HepG2 (cell line): ENCODE data around the gene ARL8A. TPM values are rescaled to one million over a fixed set of nuclear protein-coding genes. Genes with fewer than 3 reads are reported as not detected.

Experiments used
- ATAC-seq: fragments of 200-7000 bp; cut with Tn5 transposase; 3 replicates; pipeline ENCODE4 v1.9.1; 2020; ENCODE audit warnings: mild to moderate bottlenecking, moderate library complexity
- BruUV-seq: library from RNA; stranded (reverse); fragments of 400-500 nt; replicated peaks from 2 replicates; lab custom pipeline; 2021; lab: Mats Ljungman, UMichigan
- CTCF ChIA-PET: fragments of 300-600 bp; formaldehyde crosslinking; extraction: SDS; loops from one replicate; lab custom pipeline; 2021; ENCODE audit warnings: low total read pairs, inconsistent platforms, low intra/inter-chr PET ratio; lab: Yijun Ruan, JAX
- POLR2A ChIA-PET: fragments of 350-600 bp; sonication (Branson Sonifier 250); formaldehyde crosslinking; loops from one replicate; lab custom pipeline; 2020; ENCODE audit warnings: antibody characterized with exemption, inconsistent platforms; lab: Yijun Ruan, JAX
- DNase-seq: peaks from one replicate; pipeline ENCODE4 v3.0.0-alpha.2; 2015; ENCODE audit warnings: low spot score
- FAIRE-seq: peaks from 3 replicates; lab custom pipeline; 2011; peaks lifted over from hg19 to GRCh38; lab: Jason Lieb, UNC
- H2AFZ ChIP-seq: one replicate; pipeline ENCODE4 v1.6.1; 2011; ENCODE audit warnings: low read length, inconsistent platforms
- H3K27ac ChIP-seq: fragments of 300-600 bp; 3 replicates; pipeline ENCODE4 v1.8.0; 2011; ENCODE audit warnings: mixed run types, mild to moderate bottlenecking, mixed read lengths, low read length, inconsistent platforms; ENCODE audit not compliant: insufficient read depth; ENCODE audit errors: extremely low read length
- H3K27me3 ChIP-seq, 2 experiments: fragments of 200-600 bp in 1 of 2; 2 replicates in 1 of 2; 3 replicates in 1 of 2; pipeline versions ENCODE4 v1.6.0 to v1.8.0; 2011; ENCODE audit warnings: low read length in 2 of 2, mild to moderate bottlenecking in 2 of 2, moderate library complexity in 2 of 2, inconsistent platforms in 1 of 2; ENCODE audit not compliant: insufficient read depth in 2 of 2, control insufficient read depth in 1 of 2
- H3K36me3 ChIP-seq, 2 experiments: fragments of 200-600 bp in 1 of 2; replicated peaks in 1 of 2; 2 replicates in 1 of 2; 3 replicates in 1 of 2; pipeline versions ENCODE4 v1.5.1 to v1.8.0; 2011; ENCODE audit warnings: low read length in 2 of 2, inconsistent platforms in 1 of 2; ENCODE audit not compliant: insufficient read depth in 2 of 2, control insufficient read depth in 1 of 2
- H3K4me1 ChIP-seq: 2 replicates; pipeline ENCODE4 v1.5.1; 2012; ENCODE audit warnings: low read length, inconsistent platforms; ENCODE audit not compliant: insufficient read depth
- H3K4me2 ChIP-seq: 2 replicates; pipeline ENCODE4 v1.6.0; 2011; ENCODE audit warnings: low read depth, low read length, inconsistent platforms
- H3K4me3 ChIP-seq, 3 experiments: fragments of 200-600 bp in 1 of 3; sonication (generic), shearing (Covaris generic) in 1 of 3; replicated peaks in 1 of 3; 2 replicates each; pipeline ENCODE4 v1.5.1; 2011 to 2016; ENCODE audit warnings: low read length in 3 of 3, inconsistent platforms in 2 of 3, low read depth in 2 of 3, mild to moderate bottlenecking in 2 of 3, control low read depth in 1 of 3, mixed read lengths in 1 of 3; ENCODE audit not compliant: insufficient read depth in 1 of 3
- H3K79me2 ChIP-seq: one replicate; pipeline ENCODE4 v1.6.1; 2011; ENCODE audit warnings: low read length, inconsistent platforms; ENCODE audit not compliant: insufficient read depth
- H3K9ac ChIP-seq: 2 replicates; pipeline ENCODE4 v1.6.0; 2011; ENCODE audit warnings: mild to moderate bottlenecking, low read depth, low read length, inconsistent platforms; ENCODE audit not compliant: insufficient read depth
- H3K9me3 ChIP-seq: 2 replicates; pipeline ENCODE4 v1.5.1; 2012; ENCODE audit warnings: mild to moderate bottlenecking, low read length
- H4K20me1 ChIP-seq: 2 replicates; pipeline ENCODE4 v1.6.0; 2011; ENCODE audit warnings: inconsistent platforms, mild to moderate bottlenecking, low read length, moderate library complexity; ENCODE audit not compliant: insufficient read depth
- BCL6 ChIP-seq: IDR thresholded peaks from 2 replicates; pipeline ENCODE4 v1.6.1; 2016; ENCODE audit warnings: missing genetic modification reagents, missing compliant biosample characterization
- KDM5A ChIP-seq: fragments of 200-600 bp; sonication (generic); IDR thresholded peaks from 2 replicates; pipeline ENCODE4 v1.7.0; 2018; ENCODE audit warnings: antibody characterized with exemption, mild to moderate bottlenecking, low read length, borderline replicate concordance
- TARDBP ChIP-seq: sonication (generic); formaldehyde crosslinking; IDR thresholded peaks from 2 replicates; pipeline ENCODE4 v1.8.0; 2022; ENCODE audit warnings: mild to moderate bottlenecking, missing genetic modification reagents
- ZNF512B ChIP-seq: sonication (generic); formaldehyde crosslinking; IDR thresholded peaks from 2 replicates; pipeline ENCODE4 v1.5.1; 2020; ENCODE audit warnings: missing genetic modification reagents, mild to moderate bottlenecking, borderline replicate concordance
- whole genome bisulfite sequencing: methylation state at CpG from one replicate; pipeline ENCODE4 v1.1.6; 2017; ENCODE audit warnings: low lambda C conversion rate; 5-methylcytosine and 5-hydroxymethylcytosine counted together
- in situ Hi-C: cut with HindIII; loops from 2 replicates; pipeline ENCODE4 v1.10.0; 2017; ENCODE audit warnings: low pct_unique_long_range_greater_than_20kb; ENCODE audit not compliant: extremely low pct_ligation_motif_present
- intact Hi-C: fragments of 100-400 bp; cut with micrococcal nuclease; formaldehyde crosslinking; loops from one replicate; pipeline ENCODE4 v1.10.0; 2022; ENCODE audit not compliant: unreplicated experiment
- polyA plus RNA-seq, 8 experiments: library from polyadenylated mRNA; depleted of rRNA in 3 of 8; stranded (reverse) in 7 of 8; unstranded in 1 of 8; fragments of >200 nt; fragmentation: Illumina TruSeq in 4 of 8; extraction: Trizol in 4 of 8; gene quantifications; 2 replicates each; pipeline versions ENCODE4 v1.2.1 to v1.2.3, GENCODE V29; 2011 to 2016; ENCODE audit warnings: low read depth in 4 of 8, missing spikeins in 1 of 8, mixed read lengths in 1 of 8; ENCODE audit not compliant: insufficient read depth in 1 of 8
- total RNA-seq, 5 experiments: library from RNA; depleted of rRNA; stranded (reverse); fragments of >200 nt; fragmentation: Illumina TruSeq; extraction: Trizol; gene quantifications; 2 replicates each; pipeline ENCODE4 v1.2.3, GENCODE V29; 2016; ENCODE audit warnings: low read depth in 1 of 5
- TF ChIP-seq, protein P1 (sequence below): sonication (generic); formaldehyde crosslinking; IDR thresholded peaks from 2 replicates; pipeline ENCODE4 v1.8.1; 2023; ENCODE audit warnings: missing genetic modification reagents, inconsistent platforms, borderline replicate concordance

Gene ARL8A
- total and polyA plus RNA-seq, 2 of the 13 experiments (the other 11 are each of a cell fraction or from before 2014, with no cell fraction given) = 2.7 to 23.4 TPM

DNA sequence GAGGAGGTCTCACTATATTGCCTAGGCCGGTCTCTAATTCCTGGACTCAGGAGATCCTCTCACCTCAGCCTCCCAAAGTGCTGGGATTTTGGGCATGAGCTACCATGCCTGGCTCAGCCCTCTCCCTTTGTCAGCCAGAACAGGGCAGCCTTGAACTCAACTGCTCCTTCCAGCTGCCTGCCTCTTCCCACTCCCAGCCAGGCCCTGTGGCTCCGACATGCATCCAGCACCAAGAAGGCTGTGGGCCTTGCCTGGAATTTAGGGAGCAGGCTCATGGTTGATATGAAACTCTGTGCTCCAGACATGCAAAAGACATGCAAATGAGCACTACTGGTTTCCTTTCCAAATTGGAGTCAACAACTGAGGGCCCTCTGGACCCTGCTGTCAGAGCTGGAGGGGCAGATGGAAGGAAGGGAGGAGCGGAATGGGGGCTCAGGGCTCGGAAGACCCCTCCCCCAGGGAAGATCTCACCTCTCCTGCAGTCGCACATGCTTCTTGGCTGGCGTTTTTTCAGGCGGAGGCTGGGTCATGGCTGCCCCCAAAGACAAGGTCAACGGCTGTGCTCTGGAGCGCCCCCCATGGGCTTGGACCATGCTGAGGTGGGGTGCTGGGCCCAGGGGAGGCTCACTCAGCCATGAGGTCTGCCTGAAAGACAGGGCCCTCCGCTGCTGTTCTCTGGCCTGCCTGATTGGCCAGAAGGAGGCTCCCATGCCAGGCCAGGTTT is 14.4 kb upstream of the ARL8A start:
- TF ChIP-seq, protein P1, sequence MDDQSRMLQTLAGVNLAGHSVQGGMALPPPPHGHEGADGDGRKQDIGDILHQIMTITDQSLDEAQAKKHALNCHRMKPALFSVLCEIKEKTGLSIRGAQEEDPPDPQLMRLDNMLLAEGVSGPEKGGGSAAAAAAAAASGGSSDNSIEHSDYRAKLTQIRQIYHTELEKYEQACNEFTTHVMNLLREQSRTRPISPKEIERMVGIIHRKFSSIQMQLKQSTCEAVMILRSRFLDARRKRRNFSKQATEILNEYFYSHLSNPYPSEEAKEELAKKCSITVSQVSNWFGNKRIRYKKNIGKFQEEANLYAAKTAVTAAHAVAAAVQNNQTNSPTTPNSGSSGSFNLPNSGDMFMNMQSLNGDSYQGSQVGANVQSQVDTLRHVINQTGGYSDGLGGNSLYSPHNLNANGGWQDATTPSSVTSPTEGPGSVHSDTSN = no peak
- TF ChIP-seq KDM5A (no peak), BCL6 (CRISPR knock-in tag) (no peak), TARDBP (CRISPR knock-in tag) (no peak), ZNF512B (CRISPR knock-in tag) (no peak)
- Histone ChIP-seq H2AFZ (no peak overlapping the region), H3K79me2 (no peaks in the 10 kb centered on the region), H3K4me2 (no peak overlapping the region), H3K9me3 (no peaks in the 10 kb centered on the region), H3K4me3 (no peak overlapping the region), H3K27ac (no peak overlapping the region), H3K36me3 (no peaks in the 10 kb centered on the region), H3K9ac (no peak overlapping the region), H4K20me1 (no peaks in the 10 kb centered on the region), H3K27me3 (peaks cover 10 to 63% of the 10 kb centered on the region in 2 experiments; a peak in 4 of 5 replicates), H3K4me1 (peaks cover 37% of the 10 kb centered on the region)
- BruUV-seq = no TSS peak
- ChIA-PET CTCF (no interaction called here), POLR2A (no interaction called here)
- in situ Hi-C loops (no loop called here), intact Hi-C loops (no loop called here)
- no peak for FAIRE-seq
- DNase-seq = no peak
- ATAC-seq = no peak
- 51% methylated on average over 10 of the region's 10 CpGs for WGBS
